GM18909 (cell line): ENCODE data around the gene IFNL2.
"Not testable (repeated sequence)": the region's sequence is repeated elsewhere in the genome, so short reads cannot be mapped to it uniquely, and the experiment has no call there.

ENCODE experiments used
- ATAC-seq: cut with Tn5 transposase; IDR thresholded peaks from one replicate; pipeline ENCODE4 v1.9.1; 2021; ENCODE audit warnings: mild to moderate bottlenecking; ENCODE audit not compliant: unreplicated experiment, poor library complexity

IFNL2 gene

DNA sequence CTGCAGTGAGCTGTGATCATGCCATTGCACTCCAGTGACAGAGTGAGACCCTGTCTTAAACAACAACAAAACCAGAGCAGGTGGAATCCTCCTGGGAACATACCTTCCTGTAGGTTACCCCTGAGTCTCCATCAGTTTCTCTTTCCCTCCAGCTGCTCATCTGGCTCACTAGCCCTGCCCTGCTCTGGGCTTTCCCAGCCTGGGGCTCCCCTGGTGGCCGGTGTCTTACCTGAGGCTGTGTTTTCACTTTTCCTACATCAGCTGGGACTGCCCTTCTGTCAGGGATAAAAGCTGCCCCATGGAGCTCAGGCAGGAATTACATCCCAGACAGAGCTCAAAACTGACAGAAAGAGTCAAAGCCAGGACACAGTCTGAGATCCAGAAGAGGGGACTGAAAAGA is at the start of gene IFNL2:
IFNL2 (plus strand) TSS at position 312 of the 400 bp plus-strand sequence. CDS start 173 bp downstream, outside the sequence.
- not testable (repeated sequence) for ATAC-seq

DNA sequence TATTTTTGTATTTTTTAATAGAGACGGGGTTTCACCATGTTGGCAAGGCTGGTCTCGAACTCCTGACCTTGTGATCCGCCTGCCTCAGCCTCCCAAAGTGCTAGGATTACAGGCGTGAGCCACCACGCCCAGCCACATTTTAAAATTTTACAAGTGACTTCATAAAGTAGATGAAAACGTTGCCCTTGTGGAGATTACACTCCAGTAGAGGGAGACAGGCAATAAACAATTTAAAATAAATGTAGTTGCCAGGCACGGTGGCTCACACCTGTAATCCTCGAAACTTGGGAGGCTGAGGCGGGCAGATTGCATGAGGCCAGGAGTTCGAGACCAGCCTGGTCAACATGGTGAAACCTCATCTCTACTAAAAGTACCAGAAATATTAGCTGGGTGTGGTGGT is 49.1 kb upstream of the IFNL2 start:
- not testable (repeated sequence) for ATAC-seq

DNA sequence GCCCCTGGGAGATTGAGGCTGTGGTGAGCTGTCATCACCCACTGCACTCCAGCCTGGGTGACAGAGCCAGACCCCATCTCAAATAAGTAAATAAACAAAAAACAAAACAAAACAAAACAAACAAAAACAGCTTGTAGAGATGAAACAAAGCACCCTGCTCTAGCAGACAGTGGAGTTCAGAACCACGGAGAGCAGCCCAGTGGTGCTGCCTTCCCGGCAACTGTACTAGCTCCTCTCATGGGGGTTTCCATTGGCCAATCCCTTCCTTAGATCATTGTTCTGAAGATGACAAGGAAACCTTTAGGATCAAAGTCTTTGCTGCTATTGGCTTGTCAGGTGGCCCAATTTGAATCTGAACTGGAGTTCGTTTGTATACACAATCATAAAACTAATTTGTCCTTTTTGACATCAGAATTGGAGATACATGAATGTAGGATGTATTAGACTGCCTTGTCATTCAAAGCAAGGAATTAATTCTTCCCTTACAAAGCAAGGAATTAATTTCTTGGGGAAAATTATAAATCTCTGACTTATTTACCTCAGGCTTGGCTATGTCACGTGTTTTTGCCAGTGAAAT is 44.4 kb upstream of the IFNL2 start:
- no peak for ATAC-seq

DNA sequence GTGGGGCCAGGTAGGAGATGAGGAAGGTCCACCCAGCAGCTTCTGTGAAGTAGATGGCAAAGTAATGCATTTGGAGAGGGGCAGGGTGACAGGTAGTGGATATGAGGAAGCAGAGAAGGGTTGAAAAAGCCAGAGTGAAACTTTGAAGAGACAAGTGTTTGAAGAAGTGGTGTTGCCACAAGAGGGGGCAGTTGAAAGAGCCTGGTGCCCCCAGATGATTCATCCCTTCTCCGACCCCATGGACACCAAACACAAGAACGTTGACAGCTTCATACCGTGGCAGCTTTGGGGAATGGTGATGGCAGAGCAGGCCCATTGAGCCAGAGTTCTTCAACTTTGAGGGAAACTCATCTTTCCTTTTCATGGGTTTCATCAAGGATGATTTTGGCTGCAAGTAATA is 43.3 kb upstream of the IFNL2 start:
- ATAC-seq, result no peak

DNA sequence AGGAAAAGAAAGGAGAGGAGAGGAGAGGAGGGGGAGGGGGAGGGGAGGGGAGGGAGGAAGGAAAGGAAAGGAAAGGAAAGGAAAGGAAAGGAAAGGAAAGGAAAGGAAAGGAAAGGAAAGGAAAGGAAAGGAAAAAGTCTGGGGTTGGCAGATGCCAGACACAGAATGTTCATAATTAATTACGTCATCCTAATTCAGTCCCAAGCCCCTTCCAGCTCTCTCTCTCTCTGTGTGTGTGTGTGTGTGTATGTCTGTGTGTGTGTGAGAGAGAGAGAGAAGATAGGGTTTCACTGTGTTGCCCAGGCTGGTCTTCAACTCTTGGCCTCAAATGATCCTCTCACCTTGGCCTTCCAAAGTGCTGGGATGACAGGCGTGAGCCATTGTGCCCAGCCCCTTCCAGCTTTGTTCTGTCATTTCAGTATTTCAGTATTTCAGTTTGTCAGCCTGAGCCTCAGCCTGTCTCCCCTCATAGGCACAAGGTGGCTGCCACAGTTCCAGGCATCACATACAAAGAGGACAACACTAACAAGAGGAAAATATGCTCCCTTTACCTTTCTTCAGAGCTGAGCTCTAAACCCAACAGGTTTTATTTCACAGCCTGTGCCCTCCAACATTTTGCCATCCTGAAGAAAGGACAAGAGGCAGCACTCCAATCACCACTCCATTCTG is 38.0 kb upstream of the IFNL2 start:
- no peak for ATAC-seq

DNA sequence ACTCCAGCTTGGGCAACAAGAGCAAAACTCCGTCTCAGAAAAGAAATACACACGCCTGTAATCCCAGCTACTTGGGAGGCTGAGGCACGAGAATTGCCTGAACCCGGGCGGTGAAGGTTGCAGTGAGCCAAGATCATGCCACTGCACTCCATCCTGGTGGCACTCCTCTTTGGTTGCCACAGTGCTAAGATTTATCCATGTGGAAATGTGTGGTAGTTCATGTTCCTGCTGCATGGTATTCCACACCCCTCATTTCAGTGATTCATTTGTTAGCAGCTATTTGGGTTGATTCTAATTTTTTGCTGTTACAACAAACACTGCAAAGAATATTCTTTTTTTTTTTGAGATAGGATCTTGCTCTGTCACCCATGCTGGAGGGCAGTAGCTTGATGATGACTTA is 35.5 kb upstream of the IFNL2 start:
- no peak for ATAC-seq

DNA sequence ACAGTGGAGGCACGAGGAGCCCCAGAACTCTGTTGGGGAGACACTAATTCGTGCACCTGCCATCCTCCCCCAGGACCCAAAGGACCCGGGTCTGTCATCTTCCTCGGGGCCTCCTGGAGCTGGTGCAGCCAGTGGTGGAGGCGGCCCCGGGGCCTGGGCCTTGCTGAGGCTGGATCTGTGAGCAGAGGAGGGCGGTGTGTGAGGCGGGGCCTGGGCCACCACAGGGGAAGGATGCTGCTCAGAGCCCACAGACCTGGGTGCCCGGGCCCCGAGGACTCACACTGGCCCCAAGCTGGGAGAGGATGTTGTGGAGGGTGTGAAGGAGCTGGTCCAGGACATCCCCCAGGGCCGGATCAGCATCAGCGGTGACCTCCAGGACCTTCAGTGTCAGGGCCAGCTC is 31.7 kb upstream of the IFNL2 start:
- ATAC-seq, result no peak

DNA sequence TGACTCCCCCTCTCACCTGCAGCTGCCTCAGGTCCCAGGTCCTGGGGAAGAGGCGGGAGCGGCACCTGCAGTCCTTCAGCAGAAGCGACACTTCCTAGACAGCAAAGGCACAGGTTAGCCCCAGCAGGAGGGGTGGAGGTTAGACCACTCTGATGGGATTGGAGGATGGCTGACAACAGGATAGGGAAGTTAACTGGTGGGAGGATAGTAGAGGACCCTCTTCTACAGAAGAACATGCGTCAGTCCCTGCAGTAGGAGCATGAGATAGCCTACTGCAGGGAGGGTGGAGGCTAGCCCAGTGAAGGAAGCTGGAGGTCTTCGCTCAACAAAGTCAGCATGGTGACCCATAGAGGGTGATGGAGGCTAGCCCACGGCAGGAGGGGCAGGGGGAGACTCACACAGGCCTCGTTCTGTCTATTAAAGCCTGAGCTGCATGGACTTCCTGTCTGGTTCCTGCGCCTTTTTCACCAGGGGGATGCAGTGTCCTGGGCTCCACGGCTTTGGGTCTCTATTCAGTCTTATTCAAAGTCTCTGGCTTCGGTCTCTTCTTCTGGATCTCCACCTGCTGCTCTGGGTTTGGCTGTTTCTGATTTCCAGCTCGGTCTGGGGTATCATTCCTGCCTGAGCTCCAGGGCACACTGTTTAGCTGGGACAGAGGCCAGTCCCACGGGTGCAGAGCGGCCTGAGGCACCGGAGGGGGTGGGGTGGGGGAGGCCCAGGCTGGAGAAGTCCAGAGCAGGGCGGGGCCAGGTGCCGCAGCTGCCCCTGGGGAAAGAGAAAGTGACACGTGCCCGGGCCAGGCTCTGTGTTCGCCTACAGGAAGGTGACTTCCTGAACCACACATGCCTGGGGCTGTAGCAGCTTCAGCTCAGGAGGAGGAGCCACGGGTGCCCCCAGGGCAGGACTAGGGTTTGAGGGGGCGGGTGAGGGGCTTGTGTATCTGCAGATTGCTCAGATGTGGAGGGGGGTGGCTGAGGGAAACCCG is 30.7 kb upstream of the IFNL2 start:
- peak; percentile 59 for ATAC-seq

DNA sequence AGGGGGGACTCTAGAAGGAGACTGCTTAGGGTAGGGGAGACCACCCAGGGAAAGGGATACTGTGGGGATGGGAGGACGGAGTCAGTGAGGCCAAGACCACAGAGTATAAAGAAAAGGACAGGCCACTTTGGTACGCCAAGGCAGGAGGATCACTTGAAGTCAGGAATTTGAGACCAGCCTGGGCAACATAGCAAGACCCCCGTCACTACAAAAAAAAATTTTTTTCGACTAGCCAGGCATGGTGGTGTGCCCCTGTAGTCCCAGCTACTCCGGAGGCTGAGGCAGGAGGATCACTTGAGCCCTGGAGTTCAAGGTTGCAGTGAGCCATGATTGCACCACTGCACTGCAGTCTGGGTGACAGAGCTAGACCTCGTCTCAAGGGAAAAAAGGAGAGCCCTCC is 30.0 kb upstream of the IFNL2 start:
- no peak for ATAC-seq

DNA sequence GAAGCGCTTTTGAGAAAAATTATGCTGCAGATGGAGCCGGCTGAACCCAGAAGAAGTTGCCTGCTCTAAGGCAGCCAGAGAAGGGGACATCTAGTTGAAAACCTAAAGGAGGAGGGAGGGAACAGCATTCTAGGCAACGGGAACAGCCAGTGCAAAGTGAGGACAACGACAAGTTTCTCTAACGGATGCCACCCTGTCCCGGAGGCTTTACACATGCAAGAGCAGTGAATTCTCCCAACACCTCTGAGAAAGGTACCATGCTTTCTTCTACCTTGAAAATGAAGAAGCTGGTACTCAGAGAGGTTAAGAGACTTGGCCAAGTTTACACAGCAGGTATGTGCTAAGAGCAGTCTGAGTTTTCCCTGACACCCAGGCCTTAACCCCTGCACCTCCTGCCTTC is 29.3 kb upstream of the IFNL2 start:
- no peak for ATAC-seq

DNA sequence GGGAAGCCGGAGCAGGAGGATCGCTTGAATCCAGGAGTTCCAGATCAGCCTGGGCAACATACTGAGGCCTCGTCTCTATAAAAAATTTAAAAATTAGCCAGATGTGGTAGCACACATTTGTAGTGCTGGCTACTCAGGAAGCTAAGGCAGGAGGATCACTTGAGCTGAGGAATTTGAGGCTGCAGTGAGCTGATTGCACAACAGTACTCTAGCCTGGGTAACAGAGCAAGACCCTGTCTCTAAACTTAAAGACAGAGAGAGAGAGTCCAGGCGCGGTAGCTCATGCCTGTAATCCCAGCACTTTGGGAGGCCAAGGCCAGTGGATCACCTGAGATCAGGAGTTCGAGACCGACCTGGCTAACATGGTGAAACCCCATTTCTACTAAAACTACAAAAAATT is 27.8 kb upstream of the IFNL2 start:
- no peak for ATAC-seq

DNA sequence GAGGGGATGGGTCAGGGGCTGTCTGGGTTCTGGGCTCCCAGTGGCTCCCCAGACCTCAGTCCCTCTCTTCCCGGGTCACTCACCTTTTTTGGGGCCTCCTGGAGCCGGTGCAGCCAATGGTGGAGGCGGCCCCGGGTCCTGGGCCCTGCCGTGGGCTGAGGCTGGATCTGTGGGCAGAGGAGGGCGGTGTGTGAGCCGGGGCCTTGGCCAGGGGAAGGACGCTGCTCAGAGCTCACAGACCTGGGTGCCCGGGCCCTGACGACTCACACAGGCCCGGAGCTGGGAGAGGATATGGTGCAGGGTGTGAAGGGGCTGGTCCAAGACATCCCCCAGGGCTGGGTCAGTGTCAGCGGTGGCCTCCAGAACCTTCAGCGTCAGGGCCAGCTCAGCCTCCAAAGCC is 24.5 kb upstream of the IFNL2 start:
- ATAC-seq, result not testable (repeated sequence)

DNA sequence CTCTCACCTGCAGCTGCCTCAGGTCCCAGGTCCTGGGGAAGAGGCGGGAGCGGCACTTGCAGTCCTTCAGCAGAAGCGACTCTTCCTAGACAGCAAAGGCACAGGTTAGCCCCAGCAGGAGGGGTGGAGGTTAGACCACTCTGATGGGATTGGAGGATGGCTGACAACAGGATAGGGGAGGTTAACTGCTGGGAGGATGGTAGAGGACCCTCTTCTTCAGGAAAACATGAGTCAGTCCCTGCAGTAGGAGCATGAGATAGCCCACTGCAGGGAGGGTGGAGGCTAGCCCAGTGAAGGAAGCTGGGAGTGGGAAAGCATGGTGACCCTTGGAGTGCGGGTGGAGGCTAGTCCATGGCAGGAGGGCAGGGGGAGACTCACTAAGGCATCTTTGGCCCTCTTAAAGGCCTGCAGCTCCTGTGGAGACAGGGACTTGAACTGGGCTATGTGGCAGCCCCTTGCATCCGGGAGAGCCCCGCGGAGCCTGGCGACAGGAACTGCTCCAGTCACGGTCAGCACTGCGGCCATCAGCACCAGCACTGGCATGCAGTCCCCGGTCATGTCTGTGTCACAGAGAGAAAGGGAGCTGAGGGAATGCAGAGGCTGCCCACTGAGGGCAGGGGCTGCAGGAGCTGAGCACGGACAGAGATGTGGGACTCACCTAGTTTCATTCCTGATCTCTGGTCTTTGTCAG is 23.6 kb upstream of the IFNL2 start, which contains the start of gene IFNL3:
IFNL3 (minus strand) TSS at position 597 of the 691 bp plus-strand sequence; CDS start at position 558, 39 bp downstream.
- ATAC-seq, result not testable (repeated sequence)

DNA sequence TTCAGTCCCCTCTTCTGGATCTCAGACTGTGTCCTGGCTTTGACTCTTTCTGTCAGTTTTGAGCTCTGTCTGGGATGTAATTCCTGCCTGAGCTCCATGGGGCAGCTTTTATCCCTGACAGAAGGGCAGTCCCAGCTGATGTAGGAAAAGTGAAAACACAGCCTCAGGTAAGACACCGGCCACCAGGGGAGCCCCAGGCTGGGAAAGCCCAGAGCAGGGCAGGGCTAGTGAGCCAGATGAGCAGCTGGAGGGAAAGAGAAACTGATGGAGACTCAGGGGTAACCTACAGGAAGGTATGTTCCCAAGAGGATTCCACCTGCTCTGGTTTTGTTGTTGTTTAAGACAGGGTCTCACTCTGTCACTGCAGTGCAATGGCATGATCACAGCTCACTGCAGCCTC is 23.0 kb upstream of the IFNL2 start:
- ATAC-seq, result not testable (repeated sequence)

DNA sequence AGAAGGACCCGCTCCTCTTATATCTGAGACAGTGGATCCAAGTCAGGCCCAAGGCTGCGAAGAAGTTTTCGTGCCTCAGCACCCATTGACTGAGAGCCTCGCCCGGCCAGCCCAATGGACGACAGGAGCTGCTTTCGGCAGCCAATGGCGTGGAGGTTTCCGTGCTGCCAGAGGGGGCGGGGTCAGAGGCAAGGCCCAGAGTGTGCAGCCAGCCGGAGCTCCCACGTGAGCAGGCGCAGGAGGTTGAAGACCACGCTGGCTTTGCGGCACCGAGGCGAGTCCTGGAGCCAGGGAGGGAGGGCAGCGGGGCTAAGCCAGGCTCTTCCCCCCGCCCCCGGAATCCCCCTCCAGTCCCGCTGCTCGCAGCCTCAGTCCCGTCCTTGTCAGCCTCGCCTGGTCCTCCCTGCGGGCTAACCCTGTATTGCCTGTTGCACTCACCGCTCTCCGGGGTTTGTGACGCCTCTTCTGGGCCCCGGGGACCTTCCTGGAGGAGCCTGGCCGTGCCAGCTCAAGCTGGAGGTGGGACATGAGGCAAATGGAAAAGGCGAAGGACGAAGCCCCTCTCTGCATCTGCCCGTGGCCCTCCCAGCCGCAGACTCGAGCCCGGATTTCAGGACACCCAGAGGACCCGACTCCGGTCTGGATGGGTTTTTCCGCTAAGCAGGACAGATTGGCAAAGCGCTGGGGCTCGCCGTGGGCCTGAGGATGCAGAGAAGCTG is 21.1 kb upstream of the IFNL2 start:
- ATAC-seq, result no peak

DNA sequence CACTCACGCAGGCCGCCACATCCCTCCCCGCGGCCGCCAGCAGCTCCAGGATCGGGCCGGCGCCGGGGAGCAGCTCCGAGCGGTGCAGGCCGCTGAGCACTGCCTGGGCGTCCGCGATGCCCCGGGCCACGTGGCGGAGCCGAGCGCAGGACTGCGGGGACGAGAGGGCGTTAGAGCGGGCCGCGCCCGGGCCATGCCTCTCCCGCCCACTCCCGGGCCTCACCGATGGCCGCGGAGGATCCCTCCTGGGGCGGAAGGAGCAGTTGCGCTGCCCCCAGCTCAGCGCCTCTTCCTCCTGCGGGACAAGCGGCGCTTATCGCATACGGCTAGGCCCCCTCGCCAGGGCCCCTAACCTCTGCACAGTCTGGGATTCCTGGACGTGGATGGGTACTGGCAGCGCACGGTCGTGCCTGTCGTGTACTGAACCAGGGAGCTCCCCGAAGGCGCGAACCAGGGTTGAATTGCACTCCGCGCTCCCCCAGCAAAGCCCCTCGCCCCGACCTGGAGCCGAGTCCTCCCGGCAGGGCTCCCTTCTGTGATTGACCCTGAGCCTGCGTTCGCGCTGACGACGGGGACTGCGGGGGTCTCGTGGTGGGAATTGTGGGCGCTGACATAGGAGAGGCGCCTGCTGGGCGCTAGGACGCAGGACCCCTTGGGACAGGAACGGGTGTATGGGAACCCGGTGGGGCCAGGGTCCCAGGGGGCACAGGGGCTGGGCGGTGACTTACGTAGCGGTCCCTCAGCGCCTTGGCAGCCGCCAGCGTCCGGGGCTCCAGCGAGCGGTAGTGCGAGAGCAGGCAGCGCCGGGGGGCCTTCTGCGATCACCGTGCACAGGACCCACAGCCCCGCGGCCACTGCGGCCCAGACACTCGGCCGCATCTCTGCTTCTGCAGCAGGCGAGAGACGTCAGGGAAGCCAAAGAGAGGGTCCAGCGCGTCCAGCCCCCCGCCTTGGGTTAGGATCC is 20.2 kb upstream of the IFNL2 start:
- no peak for ATAC-seq

DNA sequence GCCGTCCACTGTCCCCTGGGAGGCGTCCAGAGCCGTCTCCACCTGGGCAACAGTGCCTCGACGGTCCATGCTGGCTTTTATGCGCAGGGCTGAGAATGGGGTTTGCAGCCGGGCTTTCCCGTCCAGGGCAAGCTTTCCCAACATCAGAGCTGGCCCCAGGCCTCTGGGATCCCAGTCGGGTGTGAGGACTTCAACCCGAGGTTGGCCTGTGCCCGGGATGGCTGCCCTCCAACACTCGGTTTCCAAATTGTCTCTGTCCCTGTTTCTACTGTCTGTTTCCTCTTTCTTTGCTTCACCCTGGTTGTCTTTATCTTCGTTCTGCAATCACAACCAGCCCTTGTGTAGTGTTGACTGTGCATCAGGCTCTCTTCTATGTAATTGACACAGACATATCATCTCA is 19.4 kb upstream of the IFNL2 start, which contains the start of gene IFNL4:
IFNL4 (minus strand) TSS at position 51 of the 400 bp plus-strand sequence.
- ATAC-seq, result no peak

DNA sequence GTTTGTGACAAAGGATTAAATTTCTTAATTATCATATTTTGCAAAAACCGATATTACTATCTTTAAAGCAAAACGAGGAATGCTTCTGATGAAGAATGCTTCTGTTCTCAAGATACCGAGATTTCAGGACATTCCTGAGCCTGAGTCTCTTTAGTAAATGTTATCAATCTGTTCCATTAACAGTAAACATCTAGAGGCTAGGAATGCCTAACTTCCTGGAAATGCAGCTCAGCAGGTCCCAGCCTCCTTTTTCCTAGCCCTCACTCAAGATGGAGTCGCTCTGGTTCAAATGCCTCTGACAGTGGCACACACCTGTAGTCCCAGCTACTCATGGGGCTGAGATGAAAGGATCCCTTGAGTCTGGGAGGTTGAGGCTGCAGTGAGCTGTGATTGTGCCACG is 17.1 kb upstream of the IFNL2 start:
- ATAC-seq, result no peak

DNA sequence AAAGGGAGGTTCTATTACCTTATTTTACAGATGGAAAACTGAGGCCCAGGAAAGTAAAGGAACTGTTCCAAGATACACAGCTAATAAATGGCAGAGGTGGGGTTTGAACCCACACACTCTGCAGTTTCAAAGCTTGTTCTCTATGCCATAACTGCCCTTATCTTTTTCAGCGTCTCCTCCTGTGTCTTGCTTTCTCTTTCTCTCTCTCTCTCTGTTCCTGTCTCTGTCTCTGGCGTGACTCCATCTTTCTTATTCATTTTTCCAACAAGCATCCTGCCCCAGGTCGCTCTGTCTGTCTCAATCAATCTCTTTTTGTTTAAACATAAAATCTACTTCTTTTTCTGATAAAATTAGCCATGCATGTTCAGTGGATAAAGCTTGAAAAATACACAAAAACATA is 16.4 kb upstream of the IFNL2 start:
- no peak for ATAC-seq
